ENCODE results near the gene DYNLRB1. TPM values are rescaled to one million over a fixed set of nuclear protein-coding genes. Genes with fewer than 3 reads are reported as not detected.

Gene DYNLRB1
- total RNA-seq, 1 donor from 2014 or later = 33.5 TPM

GRCh38 chr20:34559311-34560140 lies 43.3 kb downstream of the DYNLRB1 start:
- peak; percentile 32 for DNase-seq

- DNase-seq = peak; percentile 29
Measured at GRCh38 chr20:34560141-34560523, 43.9 kb downstream of the DYNLRB1 start.

- DNase-seq = no peak
Measured at GRCh38 chr20:34560614-34561013, 44.4 kb downstream of the DYNLRB1 start.

GRCh38 chr20:34561661-34562060 lies 45.4 kb downstream of the DYNLRB1 start:
- no peak for DNase-seq

GRCh38 chr20:34562641-34563040 lies 46.4 kb downstream of the DYNLRB1 start:
- no peak for DNase-seq

- DNase-seq = no peak
Measured at GRCh38 chr20:34564833-34565232, 48.6 kb downstream of the DYNLRB1 start.

GRCh38 chr20:34566978-34567891 lies 51.0 kb downstream of the DYNLRB1 start:
- DNase-seq = no peak

GRCh38 chr20:34567892-34568865 lies 52.0 kb downstream of the DYNLRB1 start:
- no peak for DNase-seq

GRCh38 chr20:34569598-34569997 lies 53.4 kb downstream of the DYNLRB1 start:
- no peak for DNase-seq

- DNase-seq = no peak
Measured at GRCh38 chr20:34570859-34571306, 54.7 kb downstream of the DYNLRB1 start.

- DNase-seq = no peak
Measured at GRCh38 chr20:34571753-34572152, 55.5 kb downstream of the DYNLRB1 start.

GRCh38 chr20:34573541-34574300 lies 57.5 kb downstream of the DYNLRB1 start:
- DNase-seq = no peak

- no peak for DNase-seq
Measured at GRCh38 chr20:34574426-34574825, 58.2 kb downstream of the DYNLRB1 start.

GRCh38 chr20:34574861-34575260 lies 58.6 kb downstream of the DYNLRB1 start:
- DNase-seq = no peak

GRCh38 chr20:34575271-34575670 lies 59.0 kb downstream of the DYNLRB1 start:
- DNase-seq = no peak

GRCh38 chr20:34575756-34576155 lies 59.5 kb downstream of the DYNLRB1 start:
- no peak for DNase-seq

- no peak for DNase-seq
Measured at GRCh38 chr20:34577061-34577460, 60.8 kb downstream of the DYNLRB1 start.

GRCh38 chr20:34578025-34578424 lies 61.8 kb downstream of the DYNLRB1 start:
- no peak for DNase-seq

- no peak for DNase-seq
Measured at GRCh38 chr20:34578521-34578920, 62.3 kb downstream of the DYNLRB1 start.

GRCh38 chr20:34579191-34579978 lies 63.2 kb downstream of the DYNLRB1 start:
- DNase-seq = peak; percentile 83
